ENCODE data around the gene SLF2. TPM values are rescaled to one million over a fixed set of nuclear protein-coding genes. Genes with fewer than 3 reads are reported as not detected.
A peak's percentile ranks its signal among the peaks of the same experiment; 100 is the strongest.
"Not testable (repeated sequence)": the region's sequence is repeated elsewhere in the genome, so short reads cannot be mapped to it uniquely, and the experiment has no call there.

The SLF2 gene
- total RNA-seq, 3 donors from 2014 or later, result 16.6 to 18.6 (median 17.6) TPM

GRCh38 chr10:100970076-100970913, 57.5 kb downstream of the SLF2 start:
- peak overlapping the region; percentile 48 for H3K4me3 Mint-ChIP-seq
- peak in 1 of 2 donors; percentile 30 for ATAC-seq
- peak; percentile 30 for DNase-seq
- peaks cover 2% of the 10 kb centered on the region for H3K36me3 Mint-ChIP-seq (ENCODE audit: insufficient read depth)
- no peaks in the 10 kb centered on the region for H3K9me3 Mint-ChIP-seq
- no peaks in the 10 kb centered on the region for H3K27me3 Mint-ChIP-seq (ENCODE audit: low read depth)
- H3K4me1 Mint-ChIP-seq (ENCODE audit: low read depth), result peaks cover 11% of the 10 kb centered on the region

GRCh38 chr10:100970914-100971811, 58.4 kb downstream of the SLF2 start:
- Mint-ChIP-seq H3K36me3 (ENCODE audit: insufficient read depth) (peaks cover 2% of the 10 kb centered on the region), H3K9me3 (no peaks in the 10 kb centered on the region), H3K4me1 (ENCODE audit: low read depth) (peaks cover 11% of the 10 kb centered on the region), H3K27me3 (ENCODE audit: low read depth) (no peaks in the 10 kb centered on the region), H3K4me3 (no peak overlapping the region)
- ATAC-seq (no peak), DNase-seq (no peak)

GRCh38 chr10:100972115-100972903, 59.5 kb downstream of the SLF2 start:
- Mint-ChIP-seq H3K4me3 (no peak overlapping the region), H3K27me3 (ENCODE audit: low read depth) (no peaks in the 10 kb centered on the region), H3K36me3 (ENCODE audit: insufficient read depth) (peaks cover 2% of the 10 kb centered on the region), H3K9me3 (no peaks in the 10 kb centered on the region), H3K4me1 (ENCODE audit: low read depth) (peaks cover 11% of the 10 kb centered on the region)
- DNase-seq (no peak), ATAC-seq (no peak)

GRCh38 chr10:100972904-100973535, 60.3 kb downstream of the SLF2 start:
- DNase-seq (no peak), ATAC-seq (no peak)
- Mint-ChIP-seq H3K4me3 (no peak overlapping the region), H3K4me1 (ENCODE audit: low read depth) (peaks cover 11% of the 10 kb centered on the region), H3K36me3 (ENCODE audit: insufficient read depth) (no peaks in the 10 kb centered on the region), H3K27me3 (ENCODE audit: low read depth) (no peaks in the 10 kb centered on the region), H3K9me3 (no peaks in the 10 kb centered on the region)

- not testable (repeated sequence) for DNase-seq; ATAC-seq; H3K4me3 Mint-ChIP-seq; H3K4me1 Mint-ChIP-seq (ENCODE audit: low read depth); H3K9me3 Mint-ChIP-seq; H3K27me3 Mint-ChIP-seq (ENCODE audit: low read depth); H3K36me3 Mint-ChIP-seq (ENCODE audit: insufficient read depth)
These were observed 62.6 kb downstream of the SLF2 start for GRCh38 chr10:100975397-100975796.

- Mint-ChIP-seq H3K4me1 (ENCODE audit: low read depth) (no peaks in the 10 kb centered on the region), H3K4me3 (no peak overlapping the region), H3K9me3 (no peaks in the 10 kb centered on the region), H3K27me3 (ENCODE audit: low read depth) (no peaks in the 10 kb centered on the region), H3K36me3 (ENCODE audit: insufficient read depth) (peaks cover 8% of the 10 kb centered on the region)
- no peak for ATAC-seq
- DNase-seq, result no peak
These were observed 64.1 kb downstream of the SLF2 start for GRCh38 chr10:100976906-100977305.

GRCh38 chr10:100977436-100977835, 64.7 kb downstream of the SLF2 start:
- Mint-ChIP-seq H3K4me1 (ENCODE audit: low read depth) (no peaks in the 10 kb centered on the region), H3K27me3 (ENCODE audit: low read depth) (no peaks in the 10 kb centered on the region), H3K9me3 (no peaks in the 10 kb centered on the region), H3K36me3 (ENCODE audit: insufficient read depth) (peaks cover 10% of the 10 kb centered on the region), H3K4me3 (no peak overlapping the region)
- ATAC-seq (no peak), DNase-seq (no peak)

GRCh38 chr10:100978121-100978900, 65.5 kb downstream of the SLF2 start:
- peaks cover 12% of the 10 kb centered on the region for H3K36me3 Mint-ChIP-seq (ENCODE audit: insufficient read depth)
- H3K9me3 Mint-ChIP-seq, result no peaks in the 10 kb centered on the region
- H3K4me3 Mint-ChIP-seq, result no peak overlapping the region
- no peaks in the 10 kb centered on the region for H3K4me1 Mint-ChIP-seq (ENCODE audit: low read depth)
- H3K27me3 Mint-ChIP-seq (ENCODE audit: low read depth), result no peaks in the 10 kb centered on the region
- ATAC-seq (no peak), DNase-seq (no peak)

GRCh38 chr10:100978901-100979195, 66.1 kb downstream of the SLF2 start:
- peaks cover 12% of the 10 kb centered on the region for H3K36me3 Mint-ChIP-seq (ENCODE audit: insufficient read depth)
- no peaks in the 10 kb centered on the region for H3K4me1 Mint-ChIP-seq (ENCODE audit: low read depth)
- H3K4me3 Mint-ChIP-seq, result no peak overlapping the region
- H3K9me3 Mint-ChIP-seq, result no peaks in the 10 kb centered on the region
- no peaks in the 10 kb centered on the region for H3K27me3 Mint-ChIP-seq (ENCODE audit: low read depth)
- ATAC-seq (no peak), DNase-seq (no peak)

- Mint-ChIP-seq H3K9me3 (no peaks in the 10 kb centered on the region), H3K36me3 (ENCODE audit: insufficient read depth) (peaks cover 15% of the 10 kb centered on the region), H3K27me3 (ENCODE audit: low read depth) (no peaks in the 10 kb centered on the region), H3K4me3 (no peak overlapping the region), H3K4me1 (ENCODE audit: low read depth) (no peaks in the 10 kb centered on the region)
- no peak for DNase-seq
- ATAC-seq, result no peak
These were observed 67.1 kb downstream of the SLF2 start for GRCh38 chr10:100979791-100980272.

- H3K36me3 Mint-ChIP-seq (ENCODE audit: insufficient read depth), result peaks cover 15% of the 10 kb centered on the region
- no peaks in the 10 kb centered on the region for H3K4me1 Mint-ChIP-seq (ENCODE audit: low read depth)
- no peaks in the 10 kb centered on the region for H3K27me3 Mint-ChIP-seq (ENCODE audit: low read depth)
- DNase-seq (no peak), ATAC-seq (no peak)
- H3K9me3 Mint-ChIP-seq, result no peaks in the 10 kb centered on the region
- H3K4me3 Mint-ChIP-seq, result no peak overlapping the region
These were observed 67.5 kb downstream of the SLF2 start for GRCh38 chr10:100980311-100980710.

- Mint-ChIP-seq H3K4me1 (ENCODE audit: low read depth) (peaks cover 3% of the 10 kb centered on the region), H3K36me3 (ENCODE audit: insufficient read depth) (peaks cover 15% of the 10 kb centered on the region), H3K27me3 (ENCODE audit: low read depth) (no peaks in the 10 kb centered on the region), H3K9me3 (no peaks in the 10 kb centered on the region), H3K4me3 (no peak overlapping the region)
- DNase-seq (no peak), ATAC-seq (no peak)
These were observed 67.9 kb downstream of the SLF2 start for GRCh38 chr10:100980711-100981110.

GRCh38 chr10:100981178-100981772, 68.5 kb downstream of the SLF2 start:
- no peaks in the 10 kb centered on the region for H3K27me3 Mint-ChIP-seq (ENCODE audit: low read depth)
- no peak for DNase-seq

More at GRCh38 chr10:100981178-100981772, 68.5 kb downstream of the SLF2 start:
- peaks cover 15% of the 10 kb centered on the region for H3K36me3 Mint-ChIP-seq (ENCODE audit: insufficient read depth)
- ATAC-seq, result no peak
- no peak overlapping the region for H3K4me3 Mint-ChIP-seq
- peaks cover 9% of the 10 kb centered on the region for H3K4me1 Mint-ChIP-seq (ENCODE audit: low read depth)
- no peaks in the 10 kb centered on the region for H3K9me3 Mint-ChIP-seq
